HepG2 (cell line): ENCODE data around the gene PEPD. TPM values are rescaled to one million over a fixed set of nuclear protein-coding genes. Genes with fewer than 3 reads are reported as not detected.
A peak's percentile ranks its signal among the peaks of the same experiment; 100 is the strongest.

Source experiments
- ATAC-seq: fragments of 200-7000 bp; cut with Tn5 transposase; 3 replicates; pipeline ENCODE4 v1.9.1; 2020; ENCODE audit warnings: mild to moderate bottlenecking, moderate library complexity
- BruUV-seq: library from RNA; stranded (reverse); fragments of 400-500 nt; replicated peaks from 2 replicates; lab custom pipeline; 2021; lab: Mats Ljungman, UMichigan
- CTCF ChIA-PET: fragments of 300-600 bp; formaldehyde crosslinking; extraction: SDS; loops from one replicate; lab custom pipeline; 2021; ENCODE audit warnings: low total read pairs, inconsistent platforms, low intra/inter-chr PET ratio; lab: Yijun Ruan, JAX
- POLR2A ChIA-PET: fragments of 350-600 bp; sonication (Branson Sonifier 250); formaldehyde crosslinking; loops from one replicate; lab custom pipeline; 2020; ENCODE audit warnings: antibody characterized with exemption, inconsistent platforms; lab: Yijun Ruan, JAX
- DNase-seq: peaks from one replicate; pipeline ENCODE4 v3.0.0-alpha.2; 2015; ENCODE audit warnings: low spot score
- FAIRE-seq: peaks from 3 replicates; lab custom pipeline; 2011; peaks lifted over from hg19 to GRCh38; lab: Jason Lieb, UNC
- H2AFZ ChIP-seq: one replicate; pipeline ENCODE4 v1.6.1; 2011; ENCODE audit warnings: low read length, inconsistent platforms
- H3K27ac ChIP-seq: fragments of 300-600 bp; 3 replicates; pipeline ENCODE4 v1.8.0; 2011; ENCODE audit warnings: mixed run types, mild to moderate bottlenecking, mixed read lengths, low read length, inconsistent platforms; ENCODE audit not compliant: insufficient read depth; ENCODE audit errors: extremely low read length
- H3K27me3 ChIP-seq, 2 experiments: fragments of 200-600 bp in 1 of 2; 2 replicates in 1 of 2; 3 replicates in 1 of 2; pipeline versions ENCODE4 v1.6.0 to v1.8.0; 2011; ENCODE audit warnings: low read length in 2 of 2, mild to moderate bottlenecking in 2 of 2, moderate library complexity in 2 of 2, inconsistent platforms in 1 of 2; ENCODE audit not compliant: insufficient read depth in 2 of 2, control insufficient read depth in 1 of 2
- H3K36me3 ChIP-seq, 2 experiments: fragments of 200-600 bp in 1 of 2; replicated peaks in 1 of 2; 2 replicates in 1 of 2; 3 replicates in 1 of 2; pipeline versions ENCODE4 v1.5.1 to v1.8.0; 2011; ENCODE audit warnings: low read length in 2 of 2, inconsistent platforms in 1 of 2; ENCODE audit not compliant: insufficient read depth in 2 of 2, control insufficient read depth in 1 of 2
- H3K4me1 ChIP-seq: 2 replicates; pipeline ENCODE4 v1.5.1; 2012; ENCODE audit warnings: low read length, inconsistent platforms; ENCODE audit not compliant: insufficient read depth
- H3K4me2 ChIP-seq: 2 replicates; pipeline ENCODE4 v1.6.0; 2011; ENCODE audit warnings: low read depth, low read length, inconsistent platforms
- H3K4me3 ChIP-seq, 3 experiments: fragments of 200-600 bp in 1 of 3; sonication (generic), shearing (Covaris generic) in 1 of 3; replicated peaks in 1 of 3; 2 replicates each; pipeline ENCODE4 v1.5.1; 2011 to 2016; ENCODE audit warnings: low read length in 3 of 3, inconsistent platforms in 2 of 3, low read depth in 2 of 3, mild to moderate bottlenecking in 2 of 3, control low read depth in 1 of 3, mixed read lengths in 1 of 3; ENCODE audit not compliant: insufficient read depth in 1 of 3
- H3K79me2 ChIP-seq: one replicate; pipeline ENCODE4 v1.6.1; 2011; ENCODE audit warnings: low read length, inconsistent platforms; ENCODE audit not compliant: insufficient read depth
- H3K9ac ChIP-seq: 2 replicates; pipeline ENCODE4 v1.6.0; 2011; ENCODE audit warnings: mild to moderate bottlenecking, low read depth, low read length, inconsistent platforms; ENCODE audit not compliant: insufficient read depth
- H3K9me3 ChIP-seq: 2 replicates; pipeline ENCODE4 v1.5.1; 2012; ENCODE audit warnings: mild to moderate bottlenecking, low read length
- H4K20me1 ChIP-seq: 2 replicates; pipeline ENCODE4 v1.6.0; 2011; ENCODE audit warnings: inconsistent platforms, mild to moderate bottlenecking, low read length, moderate library complexity; ENCODE audit not compliant: insufficient read depth
- AGO2 ChIP-seq: fragments of 200-400 bp; formaldehyde crosslinking; optimal IDR thresholded peaks from 2 replicates; pipeline ENCODE3; 2017; ENCODE audit warnings: mild to moderate bottlenecking, low read depth, low read length, moderate library complexity
- MTF2 ChIP-seq: sonication (generic); formaldehyde crosslinking; IDR thresholded peaks from 2 replicates; pipeline ENCODE4 v1.5.0; 2020; ENCODE audit warnings: missing genetic modification reagents, borderline replicate concordance
- PTBP1 ChIP-seq: fragments of 200-400 bp; formaldehyde crosslinking; IDR thresholded peaks from 2 replicates; pipeline ENCODE4 v1.6.1; 2018; ENCODE audit warnings: low read length, low read depth; ENCODE audit not compliant: poor library complexity, severe bottlenecking
- RBM22 ChIP-seq: fragments of 200-400 bp; formaldehyde crosslinking; optimal IDR thresholded peaks from 2 replicates; pipeline ENCODE3; 2017; ENCODE audit warnings: mild to moderate bottlenecking, low read length, moderate library complexity
- THYN1 ChIP-seq: sonication (generic); formaldehyde crosslinking; IDR thresholded peaks from 2 replicates; pipeline ENCODE4 v1.8.1; 2023; ENCODE audit warnings: low read depth, mild to moderate bottlenecking, moderate library complexity, missing genetic modification reagents, borderline replicate concordance
- ZBTB38 ChIP-seq: sonication (generic); formaldehyde crosslinking; IDR thresholded peaks from 2 replicates; pipeline ENCODE4 v1.5.1; 2020; ENCODE audit warnings: mild to moderate bottlenecking, missing genetic modification reagents
- ZMYM3 ChIP-seq: sonication (generic); formaldehyde crosslinking; IDR thresholded peaks from 2 replicates; pipeline ENCODE4 v1.5.1; 2020; ENCODE audit warnings: mild to moderate bottlenecking, missing genetic modification reagents
- WGBS: methylation state at CpG from one replicate; pipeline ENCODE4 v1.1.6; 2017; ENCODE audit warnings: low lambda C conversion rate; 5-methylcytosine and 5-hydroxymethylcytosine counted together
- in situ Hi-C: cut with HindIII; loops from 2 replicates; pipeline ENCODE4 v1.10.0; 2017; ENCODE audit warnings: low pct_unique_long_range_greater_than_20kb; ENCODE audit not compliant: extremely low pct_ligation_motif_present
- intact Hi-C: fragments of 100-400 bp; cut with micrococcal nuclease; formaldehyde crosslinking; loops from one replicate; pipeline ENCODE4 v1.10.0; 2022; ENCODE audit not compliant: unreplicated experiment
- polyA plus RNA-seq, 8 experiments: library from polyadenylated mRNA; depleted of rRNA in 3 of 8; stranded (reverse) in 7 of 8; unstranded in 1 of 8; fragments of >200 nt; fragmentation: Illumina TruSeq in 4 of 8; extraction: Trizol in 4 of 8; gene quantifications; 2 replicates each; pipeline versions ENCODE4 v1.2.1 to v1.2.3, GENCODE V29; 2011 to 2016; ENCODE audit warnings: low read depth in 4 of 8, missing spikeins in 1 of 8, mixed read lengths in 1 of 8; ENCODE audit not compliant: insufficient read depth in 1 of 8
- total RNA-seq, 5 experiments: library from RNA; depleted of rRNA; stranded (reverse); fragments of >200 nt; fragmentation: Illumina TruSeq; extraction: Trizol; gene quantifications; 2 replicates each; pipeline ENCODE4 v1.2.3, GENCODE V29; 2016; ENCODE audit warnings: low read depth in 1 of 5
- TF ChIP-seq, protein P1 (sequence below): sonication (generic); formaldehyde crosslinking; IDR thresholded peaks from 2 replicates; pipeline ENCODE4 v1.5.1; 2020; ENCODE audit warnings: mild to moderate bottlenecking, moderate library complexity, missing genetic modification reagents
- TF ChIP-seq, protein P2 (sequence below): sonication (generic); formaldehyde crosslinking; IDR thresholded peaks from 2 replicates; pipeline ENCODE4 v1.5.1; 2020; ENCODE audit warnings: mild to moderate bottlenecking, missing genetic modification reagents, moderate library complexity

The PEPD gene
- total and polyA plus RNA-seq, 2 of the 13 experiments (the other 11 are each of a cell fraction or from before 2014, with no cell fraction given) = 60.7 to 75.1 TPM

DNA sequence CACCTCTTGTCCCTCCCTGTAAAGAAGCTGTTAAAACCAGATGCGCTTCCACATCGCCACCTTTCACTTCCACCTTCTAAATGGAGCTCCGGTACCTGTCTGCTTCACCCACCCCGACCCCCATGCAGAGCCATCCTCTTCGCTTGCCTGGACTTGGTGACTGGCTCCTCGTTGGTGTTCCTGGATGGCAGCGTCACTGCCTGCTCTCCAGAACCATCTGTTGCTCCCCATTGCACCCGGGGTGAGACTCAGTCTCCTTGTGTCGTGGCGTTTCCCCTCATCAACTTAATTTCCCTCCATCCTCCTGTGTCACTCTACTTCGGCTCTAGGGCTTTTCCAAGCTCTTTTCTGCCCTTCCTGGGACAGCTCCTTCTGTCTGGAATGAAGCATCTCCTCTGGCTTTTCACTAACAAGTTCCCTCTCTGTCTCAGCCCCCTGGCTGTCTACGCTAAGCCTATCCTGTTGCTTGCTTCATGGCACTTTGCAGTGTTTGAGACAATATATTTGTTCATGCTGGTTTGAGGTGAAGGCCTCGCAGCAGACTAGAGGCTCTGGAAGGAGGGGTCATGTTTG, 137.8 kb downstream of the PEPD start:
- DNase-seq = no peak
- peaks cover 42% of the 10 kb centered on the region for H3K4me1 ChIP-seq
- no TSS peak for BruUV-seq
- no peak overlapping the region for H3K27ac ChIP-seq
- peaks cover 13 to 51% of the 10 kb centered on the region in 2 experiments for H3K36me3 ChIP-seq
- ATAC-seq = no peak; the same call in 2 of the 3 replicates
- H3K4me3 ChIP-seq = no peak overlapping the region
- peaks cover 72% of the 10 kb centered on the region for H3K79me2 ChIP-seq
- WGBS = 95% methylated on average over 13 of the region's 13 CpGs
- H3K27me3 ChIP-seq = no peaks in the 10 kb centered on the region
- intact Hi-C loops = no loop called here
- TF ChIP-seq ZBTB38 (CRISPR knock-in tag) (no peak), ZMYM3 (CRISPR knock-in tag) (0 out of 2 replicates have a peak, but pooled peaks have one; percentile 35), AGO2 (peak; percentile 24), MTF2 (no peak), RBM22 (peak; percentile 91), PTBP1 (no peak), THYN1 (no peak)
- TF ChIP-seq, protein P1, sequence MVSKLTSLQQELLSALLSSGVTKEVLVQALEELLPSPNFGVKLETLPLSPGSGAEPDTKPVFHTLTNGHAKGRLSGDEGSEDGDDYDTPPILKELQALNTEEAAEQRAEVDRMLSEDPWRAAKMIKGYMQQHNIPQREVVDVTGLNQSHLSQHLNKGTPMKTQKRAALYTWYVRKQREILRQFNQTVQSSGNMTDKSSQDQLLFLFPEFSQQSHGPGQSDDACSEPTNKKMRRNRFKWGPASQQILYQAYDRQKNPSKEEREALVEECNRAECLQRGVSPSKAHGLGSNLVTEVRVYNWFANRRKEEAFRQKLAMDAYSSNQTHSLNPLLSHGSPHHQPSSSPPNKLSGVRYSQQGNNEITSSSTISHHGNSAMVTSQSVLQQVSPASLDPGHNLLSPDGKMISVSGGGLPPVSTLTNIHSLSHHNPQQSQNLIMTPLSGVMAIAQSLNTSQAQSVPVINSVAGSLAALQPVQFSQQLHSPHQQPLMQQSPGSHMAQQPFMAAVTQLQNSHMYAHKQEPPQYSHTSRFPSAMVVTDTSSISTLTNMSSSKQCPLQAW (CRISPR knock-in tag) = 0 out of 2 replicates have a peak, but pooled peaks have one; percentile 25
- TF ChIP-seq, protein P2, sequence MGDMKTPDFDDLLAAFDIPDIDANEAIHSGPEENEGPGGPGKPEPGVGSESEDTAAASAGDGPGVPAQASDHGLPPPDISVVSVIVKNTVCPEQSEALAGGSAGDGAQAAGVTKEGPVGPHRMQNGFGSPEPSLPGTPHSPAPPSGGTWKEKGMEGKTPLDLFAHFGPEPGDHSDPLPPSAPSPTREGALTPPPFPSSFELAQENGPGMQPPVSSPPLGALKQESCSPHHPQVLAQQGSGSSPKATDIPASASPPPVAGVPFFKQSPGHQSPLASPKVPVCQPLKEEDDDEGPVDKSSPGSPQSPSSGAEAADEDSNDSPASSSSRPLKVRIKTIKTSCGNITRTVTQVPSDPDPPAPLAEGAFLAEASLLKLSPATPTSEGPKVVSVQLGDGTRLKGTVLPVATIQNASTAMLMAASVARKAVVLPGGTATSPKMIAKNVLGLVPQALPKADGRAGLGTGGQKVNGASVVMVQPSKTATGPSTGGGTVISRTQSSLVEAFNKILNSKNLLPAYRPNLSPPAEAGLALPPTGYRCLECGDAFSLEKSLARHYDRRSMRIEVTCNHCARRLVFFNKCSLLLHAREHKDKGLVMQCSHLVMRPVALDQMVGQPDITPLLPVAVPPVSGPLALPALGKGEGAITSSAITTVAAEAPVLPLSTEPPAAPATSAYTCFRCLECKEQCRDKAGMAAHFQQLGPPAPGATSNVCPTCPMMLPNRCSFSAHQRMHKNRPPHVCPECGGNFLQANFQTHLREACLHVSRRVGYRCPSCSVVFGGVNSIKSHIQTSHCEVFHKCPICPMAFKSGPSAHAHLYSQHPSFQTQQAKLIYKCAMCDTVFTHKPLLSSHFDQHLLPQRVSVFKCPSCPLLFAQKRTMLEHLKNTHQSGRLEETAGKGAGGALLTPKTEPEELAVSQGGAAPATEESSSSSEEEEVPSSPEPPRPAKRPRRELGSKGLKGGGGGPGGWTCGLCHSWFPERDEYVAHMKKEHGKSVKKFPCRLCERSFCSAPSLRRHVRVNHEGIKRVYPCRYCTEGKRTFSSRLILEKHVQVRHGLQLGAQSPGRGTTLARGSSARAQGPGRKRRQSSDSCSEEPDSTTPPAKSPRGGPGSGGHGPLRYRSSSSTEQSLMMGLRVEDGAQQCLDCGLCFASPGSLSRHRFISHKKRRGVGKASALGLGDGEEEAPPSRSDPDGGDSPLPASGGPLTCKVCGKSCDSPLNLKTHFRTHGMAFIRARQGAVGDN (CRISPR knock-in tag) = 0 out of 2 replicates have a peak, but pooled peaks have one; percentile 24
- peaks cover 11% of the 10 kb centered on the region; the same call in 1 of the 2 replicates for H4K20me1 ChIP-seq
- H3K9me3 ChIP-seq = no peaks in the 10 kb centered on the region
- POLR2A ChIA-PET = interaction anchor here (2.9 to 4.3 kb wide), 2 partner anchors 9 to 10 kb away, joined by 11 to 28 read pairs; partner anchors contain the start of gene CEBPG
- in situ Hi-C loops = no loop called here
- FAIRE-seq = no peak
- CTCF ChIA-PET = no interaction called here
- no peak overlapping the region for H2AFZ ChIP-seq
- H3K4me2 ChIP-seq = no peak overlapping the region
- no peak overlapping the region for H3K9ac ChIP-seq
